Urinary bladder (tissue), 4 donors: ENCODE data around the gene SEMA3B. TPM values are rescaled to one million over a fixed set of nuclear protein-coding genes. Genes with fewer than 3 reads are reported as not detected.

Source experiments
- DNase-seq: peaks from one replicate; pipeline ENCODE4 v3.0.0-alpha.2; 2015; ENCODE audit errors: extremely low spot score
- H3K27ac ChIP-seq: one replicate; pipeline ENCODE4 v1.5.1; 2013; ENCODE audit warnings: low read depth, mild to moderate bottlenecking, moderate library complexity
- H3K36me3 ChIP-seq: one replicate; pipeline ENCODE4 v1.6.1; 2013; ENCODE audit warnings: mild to moderate bottlenecking, moderate library complexity; ENCODE audit not compliant: insufficient read depth
- H3K4me1 ChIP-seq: one replicate; pipeline ENCODE4 v1.6.1; 2013; ENCODE audit warnings: mild to moderate bottlenecking, moderate library complexity; ENCODE audit not compliant: insufficient read depth
- H3K4me3 ChIP-seq: one replicate; pipeline ENCODE4 v1.5.1; 2013; ENCODE audit warnings: low read depth, low read length
- WGBS: extraction: QIAGEN DNeasy Blood & Tissue Kit; methylation state at CpG from one replicate; pipeline ENCODE4 v1.1.7; 2013; 5-methylcytosine and 5-hydroxymethylcytosine counted together
- polyA plus RNA-seq: library from polyadenylated mRNA; stranded (reverse); fragments of 200-250 nt; gene quantifications from one replicate; pipeline ENCODE4 v1.2.3, GENCODE V29; 2013
- total RNA-seq: library from RNA; depleted of rRNA; stranded (reverse); fragments of >200 nt; gene quantifications from one replicate; pipeline ENCODE4 v1.2.3, GENCODE V29; 2014
- donor health status: healthy with polysubstance abuse.
- donor health status: healthy.

Gene SEMA3B
- total and polyA plus RNA-seq, 2 donors: 35.5 to 63.4 TPM

- H3K27ac ChIP-seq: no peak within 1 kb of the TSS
- no peaks in the 10 kb centered on the region for H3K36me3 ChIP-seq
- WGBS: 1% methylated on average over 67 of the region's 67 CpGs
- H3K4me3 ChIP-seq: peak within 1 kb of the TSS; percentile 87
- peak; percentile 92 for DNase-seq
- no peaks in the 10 kb centered on the region for H3K4me1 ChIP-seq
These were observed 23.5 kb downstream of the SEMA3B start, which contains the start of gene IFRD2 for GRCh38 chr3:50292159-50293078. Gene IFRD2, minus strand, starts transcription at chr3:50292429. Its CDS starts 155 bp downstream, at chr3:50292274.

- 74% methylated on average over 12 of the region's 12 CpGs for WGBS
- H3K4me3 ChIP-seq: no peak overlapping the region
- no peak for DNase-seq
- no peaks in the 10 kb centered on the region for H3K36me3 ChIP-seq
- H3K4me1 ChIP-seq: no peaks in the 10 kb centered on the region
- H3K27ac ChIP-seq: no peak overlapping the region
These were observed 24.3 kb downstream of the SEMA3B start for GRCh38 chr3:50293079-50293801.

- 88% methylated on average over 4 of the region's 4 CpGs for WGBS
- H3K36me3 ChIP-seq: no peaks in the 10 kb centered on the region
- no peak overlapping the region for H3K4me3 ChIP-seq
- no peaks in the 10 kb centered on the region for H3K4me1 ChIP-seq
- H3K27ac ChIP-seq: no peak overlapping the region
- DNase-seq: no peak
These were observed 25.1 kb downstream of the SEMA3B start for GRCh38 chr3:50294089-50294488.

DNA sequence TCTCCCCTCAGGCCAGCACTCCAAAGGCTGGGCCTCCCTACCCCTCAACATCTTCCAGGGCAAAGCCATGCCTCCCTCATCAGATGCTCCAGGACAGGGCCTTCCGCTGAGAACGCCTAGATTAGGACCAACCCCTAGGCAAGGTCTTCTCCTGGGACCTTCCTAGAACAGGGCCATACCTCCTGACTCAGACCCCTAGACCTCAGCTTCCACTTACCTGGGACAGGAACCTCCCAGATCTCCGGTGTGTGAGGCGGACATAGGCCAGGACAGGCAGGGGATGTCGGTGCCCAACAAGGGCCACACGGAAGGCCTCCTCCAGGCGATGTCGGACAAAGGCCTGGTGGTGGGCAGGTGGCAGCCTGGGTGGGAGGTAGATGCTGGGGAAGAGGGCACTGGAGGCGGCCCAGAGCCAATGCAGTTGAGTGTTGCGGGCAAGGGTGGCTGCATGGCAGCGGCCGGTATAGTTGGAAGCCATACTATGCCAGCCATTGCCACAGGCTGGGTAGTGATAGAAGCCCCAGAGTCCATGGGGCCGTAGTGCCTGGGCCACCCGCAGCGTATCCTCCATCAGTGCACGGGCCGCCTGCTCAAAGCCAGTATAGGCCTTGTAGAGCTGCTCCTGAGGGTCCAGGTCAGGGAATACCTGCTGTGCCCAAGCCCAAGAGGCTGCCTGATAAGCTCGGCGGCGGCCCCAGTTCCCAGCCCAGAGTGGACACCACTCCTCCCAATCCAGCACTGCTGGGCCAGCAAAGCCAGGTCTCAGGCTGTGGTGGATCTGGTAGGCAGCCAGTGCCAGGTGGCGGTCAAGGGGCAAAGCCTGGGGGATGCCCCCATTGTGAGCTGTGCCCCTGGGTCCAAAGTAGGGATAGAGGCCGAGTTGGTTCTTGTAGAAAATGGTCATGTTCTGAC lies 25.8 kb downstream of the SEMA3B start:
- no peaks in the 10 kb centered on the region for H3K4me1 ChIP-seq
- no peaks in the 10 kb centered on the region for H3K36me3 ChIP-seq
- no peak overlapping the region for H3K27ac ChIP-seq
- 89% methylated on average over 22 of the region's 22 CpGs for WGBS
- DNase-seq: no peak
- no peak overlapping the region for H3K4me3 ChIP-seq

DNA sequence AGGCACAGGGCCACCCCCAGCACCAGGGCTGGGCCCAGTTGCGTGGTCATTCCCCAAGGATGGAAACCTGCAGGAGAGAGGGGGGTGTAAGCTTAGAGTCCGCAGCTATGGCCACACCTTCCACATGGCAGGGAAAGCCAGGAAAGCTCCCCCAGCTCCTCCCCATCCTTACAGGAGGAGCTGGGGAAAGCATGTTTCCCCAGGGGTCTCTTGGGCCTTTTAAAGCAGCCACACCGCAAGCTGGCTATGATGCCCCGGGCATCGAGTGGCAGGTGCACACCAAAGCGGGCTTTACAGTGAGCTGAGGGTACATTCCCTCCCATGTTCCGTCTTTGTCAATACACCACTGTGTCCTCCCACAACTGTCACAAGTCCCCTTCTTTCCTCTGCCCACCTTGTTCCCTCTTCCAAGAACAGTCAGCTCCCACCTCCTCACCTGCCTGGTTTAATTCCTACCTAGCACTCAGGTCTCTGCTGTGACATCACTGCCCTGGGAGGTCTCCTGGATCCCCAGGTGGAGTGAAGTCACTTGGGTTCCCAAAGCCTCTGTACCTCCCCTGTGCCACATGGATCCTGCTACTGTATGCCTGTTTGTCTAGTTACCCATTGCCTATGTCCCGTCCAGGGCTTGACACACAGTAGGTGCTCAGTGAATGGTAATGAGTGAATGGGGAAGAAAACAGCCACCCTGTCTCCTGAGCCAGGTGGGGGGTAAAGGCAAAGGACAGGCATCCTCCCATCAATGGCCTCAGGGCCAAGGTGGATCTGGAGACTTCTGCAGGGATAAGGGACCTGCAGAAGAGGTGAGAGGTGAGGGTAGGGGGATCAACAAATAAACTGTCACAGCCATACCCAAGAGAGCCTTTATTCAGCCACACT lies 26.8 kb downstream of the SEMA3B start:
- no peak for DNase-seq
- Histone ChIP-seq H3K27ac (no peak overlapping the region), H3K4me3 (no peak overlapping the region), H3K4me1 (no peaks in the 10 kb centered on the region), H3K36me3 (no peaks in the 10 kb centered on the region)
- 83% methylated on average over 8 of the region's 8 CpGs for WGBS

DNA sequence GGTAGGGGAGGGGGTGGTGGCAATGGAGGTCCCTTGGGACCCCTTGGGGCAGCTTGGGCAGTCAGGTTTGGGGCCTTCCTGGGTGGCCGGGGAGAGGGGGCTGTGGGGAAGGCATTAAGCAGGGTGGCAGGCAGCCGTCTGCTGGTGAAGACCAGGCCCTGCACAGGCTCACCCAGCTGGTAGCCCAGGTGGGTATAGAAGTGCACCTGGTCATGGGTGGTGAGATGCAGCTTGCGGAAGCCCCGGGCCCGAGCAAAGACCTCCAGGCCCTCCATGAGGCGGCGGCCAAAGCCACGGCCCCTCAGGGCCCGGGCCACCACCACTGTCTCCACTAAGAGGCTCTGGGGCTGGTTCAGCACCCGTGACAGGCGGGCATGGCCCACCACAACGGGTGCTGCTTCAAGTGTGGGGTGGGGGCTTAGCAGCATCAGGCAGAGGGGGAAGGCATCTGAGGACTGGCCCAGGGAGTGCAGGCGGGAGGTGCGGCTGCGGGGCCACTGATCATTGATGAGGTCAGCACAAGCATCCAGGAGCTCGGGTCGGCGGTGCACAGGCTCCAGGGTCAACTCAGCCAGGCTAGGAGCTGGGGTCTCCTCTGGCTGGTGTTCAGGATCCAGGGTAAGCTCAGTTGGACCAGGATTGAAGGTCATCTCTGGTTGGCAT lies 27.9 kb downstream of the SEMA3B start:
- no peak overlapping the region for H3K4me3 ChIP-seq
- no peak for DNase-seq
- H3K27ac ChIP-seq: no peak overlapping the region
- 92% methylated on average over 18 of the region's 18 CpGs for WGBS
- H3K4me1 ChIP-seq: no peaks in the 10 kb centered on the region
- no peaks in the 10 kb centered on the region for H3K36me3 ChIP-seq

GRCh38 chr3:50297384-50297775 lies 28.4 kb downstream of the SEMA3B start:
- DNase-seq: no peak
- Histone ChIP-seq H3K4me1 (no peaks in the 10 kb centered on the region), H3K27ac (no peak overlapping the region), H3K4me3 (no peak overlapping the region), H3K36me3 (no peaks in the 10 kb centered on the region)
- WGBS: 87% methylated on average over 2 of the region's 2 CpGs

GRCh38 chr3:50297896-50298725 lies 29.2 kb downstream of the SEMA3B start:
- no peak for DNase-seq
- WGBS: 45% methylated on average over 9 of the region's 9 CpGs
- Histone ChIP-seq H3K4me1 (no peaks in the 10 kb centered on the region), H3K27ac (peak overlapping the region; percentile 82), H3K4me3 (peak overlapping the region; percentile 52), H3K36me3 (no peaks in the 10 kb centered on the region)

- H3K4me1 ChIP-seq: no peaks in the 10 kb centered on the region
- no peaks in the 10 kb centered on the region for H3K36me3 ChIP-seq
- DNase-seq: peak; percentile 98
- peak within 1 kb of the TSS; percentile 82 for H3K27ac ChIP-seq
- under 1% methylated on average over 61 of the region's 61 CpGs for whole genome bisulfite sequencing
- peak within 1 kb of the TSS; percentile 52 for H3K4me3 ChIP-seq
These were observed 30.1 kb downstream of the SEMA3B start, which contains the start of the genes HYAL3 and NAA80 for GRCh38 chr3:50298836-50299637. Gene HYAL3, minus strand, starts transcription at chr3:50299405. Its CDS starts 3,803 bp downstream, at chr3:50295602. Gene NAA80, minus strand, starts transcription at chr3:50299405. Its CDS starts 1,942 bp downstream, at chr3:50297463.

- peak overlapping the region; percentile 55 for H3K27ac ChIP-seq
- H3K4me1 ChIP-seq: no peaks in the 10 kb centered on the region
- under 1% methylated on average over 12 of the region's 12 CpGs for WGBS
- no peaks in the 10 kb centered on the region for H3K36me3 ChIP-seq
- peak overlapping the region; percentile 34 for H3K4me3 ChIP-seq
- DNase-seq: no peak
These were observed 30.6 kb downstream of the SEMA3B start for GRCh38 chr3:50299638-50299928.
